Epidermal melanocyte (primary cell): ENCODE data around the gene VAV3.

Experiments used
- DNase-seq: peaks from one replicate; pipeline ENCODE4 v3.0.0; 2011; ENCODE audit warnings: low spot score; ENCODE audit not compliant: insufficient read length

Gene VAV3

GRCh38 chr1:107936498-107937481 is 28.2 kb downstream of the VAV3 start:
- DNase-seq: peak; percentile 61

- DNase-seq: no peak
These were observed 29.4 kb downstream of the VAV3 start for GRCh38 chr1:107935396-107936064.

GRCh38 chr1:107934578-107934977 is 30.4 kb downstream of the VAV3 start:
- DNase-seq: no peak

DNA sequence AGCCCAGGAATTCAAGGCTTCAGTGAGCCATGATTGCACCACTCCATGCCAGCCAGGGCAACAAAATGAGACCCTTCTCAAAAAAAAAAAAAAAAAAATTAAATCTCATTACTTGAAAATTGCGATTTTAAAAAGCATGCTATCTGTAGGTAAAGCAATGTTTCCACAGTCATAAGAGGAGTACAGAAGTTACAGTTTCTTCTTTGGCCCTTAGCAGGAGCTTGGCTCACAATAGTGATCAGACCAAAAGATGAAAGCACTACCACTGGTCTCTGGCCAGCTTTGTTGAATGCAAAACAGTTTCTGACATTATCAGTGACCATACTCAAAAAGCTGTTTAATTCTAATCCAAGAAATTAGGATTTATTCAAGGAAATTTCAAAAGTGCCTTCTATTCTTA is 31.2 kb downstream of the VAV3 start:
- DNase-seq: no peak

GRCh38 chr1:107930292-107930691 is 34.7 kb downstream of the VAV3 start:
- no peak for DNase-seq

- DNase-seq: no peak
These were observed 37.2 kb downstream of the VAV3 start for GRCh38 chr1:107927820-107928219.

DNA sequence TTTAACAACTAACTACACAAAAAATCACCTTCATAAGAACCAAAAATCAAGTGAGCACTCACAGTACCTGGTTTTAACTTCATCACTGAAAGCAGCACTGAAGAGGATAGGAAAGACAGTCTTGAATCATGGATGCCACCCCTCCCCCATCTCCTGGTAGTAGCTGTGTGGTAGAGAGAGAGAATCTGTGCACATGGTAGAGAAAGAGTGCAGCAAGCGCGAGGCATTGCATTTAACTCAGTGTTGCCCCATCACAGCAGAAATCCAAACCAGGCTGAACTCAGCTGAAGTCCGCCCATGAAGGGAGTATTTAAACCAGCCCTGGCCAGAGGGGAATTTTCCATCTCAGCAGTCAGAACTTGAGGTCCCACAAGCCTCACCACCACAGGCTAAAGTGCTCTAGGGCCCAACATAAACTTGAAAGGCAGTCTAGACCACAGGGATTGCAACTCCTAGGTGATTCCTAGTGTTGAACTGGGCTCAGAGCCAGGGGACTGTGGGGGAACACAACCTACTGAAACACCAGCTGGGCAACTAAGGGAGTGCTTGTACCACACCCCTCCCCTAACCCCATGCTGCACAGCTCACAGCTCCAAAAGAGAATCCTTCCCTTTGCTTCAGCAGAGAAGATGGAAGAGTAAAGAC is 38.4 kb downstream of the VAV3 start:
- DNase-seq: no peak

GRCh38 chr1:107925565-107925964 is 39.4 kb downstream of the VAV3 start:
- DNase-seq: no peak

DNA sequence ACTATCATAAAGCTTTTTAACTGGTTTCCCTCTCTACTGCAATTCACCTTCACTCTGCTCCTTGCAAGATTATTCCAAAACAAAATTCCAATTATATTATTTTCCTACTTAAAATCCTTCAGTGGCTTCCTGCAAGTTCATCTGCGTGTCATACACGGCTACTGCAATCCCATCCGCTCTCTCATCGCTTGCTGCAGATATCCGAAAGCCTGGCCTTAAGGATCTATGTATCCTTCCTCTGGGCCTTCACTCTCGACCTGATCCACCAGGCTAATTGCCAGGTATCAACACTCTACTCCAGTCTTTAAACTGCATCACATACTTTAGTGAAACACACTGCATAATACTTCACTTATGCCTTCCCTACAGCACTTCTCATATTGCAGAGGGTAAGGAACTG is 44.0 kb downstream of the VAV3 start:
- DNase-seq: no peak

- no peak for DNase-seq
These were observed 44.4 kb downstream of the VAV3 start for GRCh38 chr1:107920561-107920960.

- DNase-seq: no peak
These were observed 45.0 kb downstream of the VAV3 start for GRCh38 chr1:107919953-107920352.

- DNase-seq: no peak
These were observed 50.7 kb downstream of the VAV3 start for GRCh38 chr1:107914119-107914765.

DNA sequence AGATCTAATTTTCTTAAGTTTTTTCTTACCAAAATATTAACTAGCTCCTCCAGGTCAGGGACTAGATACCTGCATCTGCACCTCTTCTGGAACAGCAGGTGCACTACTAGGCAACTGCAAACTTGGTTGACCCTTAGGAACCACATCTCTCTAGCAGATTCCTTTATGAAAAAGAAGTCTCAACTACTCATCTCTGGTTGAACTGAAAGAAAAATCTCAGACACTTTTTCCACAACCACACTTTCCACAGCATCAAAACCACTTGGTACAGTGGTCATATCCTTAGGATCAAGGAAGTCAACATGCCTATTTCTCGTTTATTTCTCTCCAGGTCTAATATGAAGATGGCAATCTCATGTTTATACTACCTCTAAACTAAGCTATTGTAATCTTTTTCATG is 52.3 kb downstream of the VAV3 start:
- DNase-seq: no peak

GRCh38 chr1:107900090-107900945 is 64.7 kb downstream of the VAV3 start:
- no peak for DNase-seq

GRCh38 chr1:107899655-107900054 is 65.3 kb downstream of the VAV3 start:
- DNase-seq: no peak

DNA sequence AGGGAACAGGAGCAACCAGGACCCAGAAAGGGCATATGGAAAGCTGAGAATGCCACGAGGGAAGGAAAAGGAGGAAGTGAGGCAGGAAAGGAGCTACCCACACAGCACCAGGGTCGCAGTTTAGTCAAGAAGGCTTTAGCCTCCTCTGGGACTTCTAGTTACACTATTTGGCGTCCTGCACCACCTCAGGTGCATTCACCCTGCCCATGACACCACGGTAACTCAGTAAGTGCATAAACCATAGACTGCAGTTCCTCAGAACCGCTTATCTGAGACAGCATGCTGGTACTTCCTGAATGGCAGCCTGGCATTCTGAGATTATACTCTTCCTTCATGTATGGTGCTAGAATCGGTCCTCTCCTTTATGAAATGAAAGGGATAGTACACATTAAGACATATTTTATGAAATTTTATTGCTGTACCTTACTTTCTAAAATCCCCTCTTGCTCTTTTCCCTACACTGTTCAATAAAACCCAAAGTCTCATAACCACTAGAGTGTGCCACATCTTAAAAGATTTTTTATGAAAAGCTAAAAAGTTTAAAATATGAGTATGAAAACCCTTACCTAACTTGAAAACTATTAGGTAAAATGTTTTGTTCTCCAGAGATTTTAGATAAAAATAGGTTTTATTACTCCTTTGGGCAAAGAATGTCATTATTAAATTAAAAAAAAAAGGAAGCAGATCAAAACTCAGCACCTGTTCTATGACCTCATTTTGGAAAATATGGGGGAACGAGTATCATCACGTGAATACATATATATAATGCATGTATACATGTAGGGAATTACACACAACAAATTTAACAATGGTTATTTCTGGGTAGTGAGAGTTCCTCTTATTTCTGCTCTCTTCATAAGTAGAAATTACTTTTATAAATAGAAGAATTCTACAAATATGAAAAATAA is 67.3 kb downstream of the VAV3 start:
- DNase-seq: no peak

- no peak for DNase-seq
These were observed 68.0 kb downstream of the VAV3 start for GRCh38 chr1:107896936-107897335.

- no peak for DNase-seq
These were observed 68.6 kb downstream of the VAV3 start for GRCh38 chr1:107896401-107896800.

- no peak for DNase-seq
These were observed 69.4 kb downstream of the VAV3 start for GRCh38 chr1:107895403-107896191.
